Prostate gland (tissue), 2 donors: ENCODE measurements around the gene ZNF343. TPM values are rescaled to one million over a fixed set of nuclear protein-coding genes. Genes with fewer than 3 reads are reported as not detected.

ENCODE experiments used
- small RNA-seq, 2 donors: library from RNA; depleted of rRNA; stranded (forward); fragments of <200 nt; gene quantifications; one replicate each; pipeline ENCODE3, GENCODE V24; 2016
- total RNA-seq, 2 donors: library from RNA; depleted of rRNA; stranded (reverse); fragments of >200 nt; gene quantifications; one replicate each; pipeline ENCODE4 v1.1.0, GENCODE V29; 2016

Gene ZNF343
- total RNA-seq, 2 donors from 2014 or later, result 8.0 to 10.4 TPM

Small RNA genes lying within 50 kb of the gene (small RNA-seq; reads per million reads assigned to genes)
- 0 reads per million in 2 donors for gene RF00019

Other genes starting within 250 kb of the ZNF343 start
- gene TGM3, start 212.9 kb downstream of the ZNF343 start, total RNA-seq, result 1 to 10 TPM in 1 of 2 donors, under 1 TPM in 1; 0.23 to 1.8 TPM
- gene TGM6, start 128.0 kb downstream of the ZNF343 start, total RNA-seq, result not detected
- gene SNRPB, start 38.1 kb downstream of the ZNF343 start, total RNA-seq, result 100 to 1,000 TPM; 215 to 294 TPM
- gene TMC2, start 27.7 kb upstream of the ZNF343 start, total RNA-seq, result under 1 TPM in 1 of 2 donors, not detected in 1; 0.23 TPM
- gene NOP56, start 143.7 kb upstream of the ZNF343 start, total RNA-seq, result 100 to 1,000 TPM in 1 of 2 donors, 10 to 100 TPM in 1; 50.8 to 108 TPM
- gene IDH3B, start 155.3 kb upstream of the ZNF343 start, total RNA-seq, result 100 to 1,000 TPM; 132 to 141 TPM
- 10 to 100 TPM; 48.9 to 58.8 TPM for gene EBF4, start 183.9 kb upstream of the ZNF343 start, total RNA-seq